ENCODE measurements around the gene SNX20. TPM values are rescaled to one million over a fixed set of nuclear protein-coding genes. Genes with fewer than 3 reads are reported as not detected.

SNX20 gene
- total RNA-seq, 4 donors from 2014 or later, result 0.81 to 2.1 (median 1.2) TPM

- Histone ChIP-seq H3K27me3 (no peaks in the 10 kb centered on the region), H3K4me3 (no peak overlapping the region), H3K36me3 (peaks cover 14% of the 10 kb centered on the region), H3K9me3 (no peaks in the 10 kb centered on the region), H3K4me1 (no peaks in the 10 kb centered on the region), H3K27ac (no peak overlapping the region)
- no peak for TF ChIP-seq CTCF (IDR thresholded peaks at IDR 0.05)
- TF ChIP-seq POLR2A (IDR thresholded peaks at IDR 0.05), result no peak
- TF ChIP-seq POLR2AphosphoS5 (IDR thresholded peaks at IDR 0.05), result no peak
- no peak for TF ChIP-seq EP300 (IDR thresholded peaks at IDR 0.05)
- WGBS, result 85% methylated on average over 28 of the region's 30 CpGs
- DNase-seq (ENCODE audit: low spot score in 2 of 2), result no peak
These were observed 47.9 kb downstream of the SNX20 start for GRCh38 chr16:50632927-50633800.

- Histone ChIP-seq H3K4me1 (peaks cover 5% of the 10 kb centered on the region), H3K36me3 (peaks cover 14% of the 10 kb centered on the region), H3K9me3 (no peaks in the 10 kb centered on the region), H3K27ac (no peak overlapping the region), H3K4me3 (no peak overlapping the region), H3K27me3 (no peaks in the 10 kb centered on the region)
- DNase-seq (ENCODE audit: low spot score in 2 of 2), result no peak
- TF ChIP-seq CTCF (IDR thresholded peaks at IDR 0.05) (no peak), EP300 (IDR thresholded peaks at IDR 0.05) (no peak), POLR2A (IDR thresholded peaks at IDR 0.05) (no peak), POLR2AphosphoS5 (IDR thresholded peaks at IDR 0.05) (no peak)
- 92% methylated on average over 22 of the region's 22 CpGs for WGBS
These were observed 49.0 kb downstream of the SNX20 start for GRCh38 chr16:50631985-50632576.

GRCh38 chr16:50631249-50631984 is 49.7 kb downstream of the SNX20 start:
- Histone ChIP-seq H3K27me3 (no peaks in the 10 kb centered on the region), H3K36me3 (peaks cover 14% of the 10 kb centered on the region), H3K4me3 (no peak overlapping the region), H3K27ac (no peak overlapping the region), H3K4me1 (peaks cover 11% of the 10 kb centered on the region), H3K9me3 (no peaks in the 10 kb centered on the region)
- 76% methylated on average over 6 of the region's 8 CpGs for WGBS
- DNase-seq (ENCODE audit: low spot score in 2 of 2), result no peak
- TF ChIP-seq POLR2A (IDR thresholded peaks at IDR 0.05) (no peak), CTCF (IDR thresholded peaks at IDR 0.05) (no peak), EP300 (IDR thresholded peaks at IDR 0.05) (no peak), POLR2AphosphoS5 (IDR thresholded peaks at IDR 0.05) (no peak)

GRCh38 chr16:50630394-50631020 is 50.6 kb downstream of the SNX20 start:
- Histone ChIP-seq H3K27ac (no peak overlapping the region), H3K4me1 (peaks cover 11% of the 10 kb centered on the region), H3K4me3 (no peak overlapping the region), H3K36me3 (peaks cover 14% of the 10 kb centered on the region), H3K9me3 (no peaks in the 10 kb centered on the region), H3K27me3 (no peaks in the 10 kb centered on the region)
- TF ChIP-seq CTCF (IDR thresholded peaks at IDR 0.05) (no peak), POLR2AphosphoS5 (IDR thresholded peaks at IDR 0.05) (no peak), EP300 (IDR thresholded peaks at IDR 0.05) (no peak), POLR2A (IDR thresholded peaks at IDR 0.05) (no peak)
- no peak for DNase-seq (ENCODE audit: low spot score in 2 of 2)
- WGBS, result 92% methylated on average over 8 of the region's 11 CpGs

Measured in suprapubic skin (tissue), 4 donors.